ENCODE data around the gene RELN. TPM values are rescaled to one million over a fixed set of nuclear protein-coding genes. Genes with fewer than 3 reads are reported as not detected.

Gene RELN
- total and polyA plus RNA-seq, 2 experiments from 2014 or later, result 3.9 to 22.0 TPM

DNA sequence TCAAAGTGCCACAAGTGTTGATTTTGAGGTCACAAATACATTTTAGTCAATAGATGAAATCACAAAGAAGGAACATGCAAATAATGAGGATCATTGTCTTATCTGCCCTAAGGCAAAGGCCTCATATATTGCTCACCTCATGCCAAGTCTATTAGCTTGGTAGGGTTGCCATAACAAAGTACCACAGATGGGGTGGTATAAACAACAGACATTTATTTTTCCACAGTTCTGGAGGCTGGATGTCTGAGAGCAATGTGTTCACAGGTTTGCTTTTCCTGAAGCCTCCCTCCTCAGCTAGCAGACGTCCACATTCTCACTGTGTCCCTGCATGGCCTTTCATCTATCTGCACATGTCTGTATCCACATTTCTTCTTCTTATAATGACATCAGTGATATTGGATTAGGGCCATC, 59.6 kb downstream of the RELN start:
- TF ChIP-seq, protein P1, sequence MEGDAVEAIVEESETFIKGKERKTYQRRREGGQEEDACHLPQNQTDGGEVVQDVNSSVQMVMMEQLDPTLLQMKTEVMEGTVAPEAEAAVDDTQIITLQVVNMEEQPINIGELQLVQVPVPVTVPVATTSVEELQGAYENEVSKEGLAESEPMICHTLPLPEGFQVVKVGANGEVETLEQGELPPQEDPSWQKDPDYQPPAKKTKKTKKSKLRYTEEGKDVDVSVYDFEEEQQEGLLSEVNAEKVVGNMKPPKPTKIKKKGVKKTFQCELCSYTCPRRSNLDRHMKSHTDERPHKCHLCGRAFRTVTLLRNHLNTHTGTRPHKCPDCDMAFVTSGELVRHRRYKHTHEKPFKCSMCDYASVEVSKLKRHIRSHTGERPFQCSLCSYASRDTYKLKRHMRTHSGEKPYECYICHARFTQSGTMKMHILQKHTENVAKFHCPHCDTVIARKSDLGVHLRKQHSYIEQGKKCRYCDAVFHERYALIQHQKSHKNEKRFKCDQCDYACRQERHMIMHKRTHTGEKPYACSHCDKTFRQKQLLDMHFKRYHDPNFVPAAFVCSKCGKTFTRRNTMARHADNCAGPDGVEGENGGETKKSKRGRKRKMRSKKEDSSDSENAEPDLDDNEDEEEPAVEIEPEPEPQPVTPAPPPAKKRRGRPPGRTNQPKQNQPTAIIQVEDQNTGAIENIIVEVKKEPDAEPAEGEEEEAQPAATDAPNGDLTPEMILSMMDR (IDR thresholded peaks at IDR 0.05; ENCODE audit: poor library complexity), result no peak
- no peak for TF ChIP-seq EZH2 (IDR thresholded peaks at IDR 0.05; ENCODE audit: borderline replicate concordance)
- TF ChIP-seq EZH2phosphoT487 (IDR thresholded peaks at IDR 0.05; ENCODE audit: low read depth, severe bottlenecking, unreplicated experiment), result no peak
- no peaks in the 10 kb centered on the region for H4K20me1 ChIP-seq (ENCODE audit: insufficient read depth, poor library complexity, severe bottlenecking)
- H3K9me2 ChIP-seq (replicated peaks; ENCODE audit: insufficient read depth), result no peaks in the 10 kb centered on the region
- H3K36me3 ChIP-seq (replicated peaks; ENCODE audit: insufficient read depth, low read depth), result no peaks in the 10 kb centered on the region
- H3K4me3 ChIP-seq, result no peak overlapping the region
- H3K79me2 ChIP-seq, result no peaks in the 10 kb centered on the region
- H3K4me2 ChIP-seq, result no peak overlapping the region
- 86% methylated on average over 1 of the region's 1 CpG for WGBS (ENCODE audit: low lambda C conversion rate, missing lambda C conversion rate)
- no peak for DNase-seq (ENCODE audit: low spot score)
- no peaks in the 10 kb centered on the region for H3K9me3 ChIP-seq (ENCODE audit: low read depth)
- H2AFZ ChIP-seq, result no peak overlapping the region
- no peak overlapping the region for H3K27ac ChIP-seq
- H3K4me1 ChIP-seq (ENCODE audit: insufficient read depth), result no peaks in the 10 kb centered on the region
- no peaks in the 10 kb centered on the region for H3K27me3 ChIP-seq

DNA sequence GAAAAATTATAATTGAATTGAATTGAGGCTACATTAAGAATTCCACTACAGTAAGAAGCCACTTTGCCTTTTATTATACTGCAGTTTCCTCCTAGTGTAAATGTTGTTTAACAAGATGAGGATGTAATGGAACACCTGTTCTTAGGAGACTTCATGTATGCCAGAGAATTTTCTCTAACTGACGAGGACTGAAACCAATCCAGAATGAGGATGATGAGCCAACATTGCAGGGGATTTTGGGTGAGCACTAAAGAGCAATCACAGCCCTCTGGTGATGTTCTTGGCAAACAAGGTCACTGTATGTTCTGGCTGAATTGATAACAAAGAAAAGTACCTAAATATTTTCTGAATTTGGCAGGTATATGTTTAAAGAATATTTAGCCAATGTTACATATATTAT, 60.9 kb downstream of the RELN start:
- Histone ChIP-seq H3K4me3 (no peak overlapping the region), H2AFZ (no peak overlapping the region), H3K36me3 (replicated peaks; ENCODE audit: insufficient read depth, low read depth) (no peaks in the 10 kb centered on the region), H3K4me2 (no peak overlapping the region), H3K9me3 (ENCODE audit: low read depth) (no peaks in the 10 kb centered on the region), H3K79me2 (no peaks in the 10 kb centered on the region), H3K9me2 (replicated peaks; ENCODE audit: insufficient read depth) (no peaks in the 10 kb centered on the region), H3K27me3 (no peaks in the 10 kb centered on the region), H3K4me1 (ENCODE audit: insufficient read depth) (no peaks in the 10 kb centered on the region), H3K27ac (no peak overlapping the region), H4K20me1 (ENCODE audit: insufficient read depth, poor library complexity, severe bottlenecking) (no peaks in the 10 kb centered on the region)
- 84% methylated on average over 1 of the region's 1 CpG for whole genome bisulfite sequencing (ENCODE audit: low lambda C conversion rate, missing lambda C conversion rate)
- DNase-seq (ENCODE audit: low spot score), result no peak
- TF ChIP-seq EZH2phosphoT487 (IDR thresholded peaks at IDR 0.05; ENCODE audit: low read depth, severe bottlenecking, unreplicated experiment), result no peak
- TF ChIP-seq, protein P1 (IDR thresholded peaks at IDR 0.05; ENCODE audit: poor library complexity), result no peak
- no peak for TF ChIP-seq EZH2 (IDR thresholded peaks at IDR 0.05; ENCODE audit: borderline replicate concordance)

DNA sequence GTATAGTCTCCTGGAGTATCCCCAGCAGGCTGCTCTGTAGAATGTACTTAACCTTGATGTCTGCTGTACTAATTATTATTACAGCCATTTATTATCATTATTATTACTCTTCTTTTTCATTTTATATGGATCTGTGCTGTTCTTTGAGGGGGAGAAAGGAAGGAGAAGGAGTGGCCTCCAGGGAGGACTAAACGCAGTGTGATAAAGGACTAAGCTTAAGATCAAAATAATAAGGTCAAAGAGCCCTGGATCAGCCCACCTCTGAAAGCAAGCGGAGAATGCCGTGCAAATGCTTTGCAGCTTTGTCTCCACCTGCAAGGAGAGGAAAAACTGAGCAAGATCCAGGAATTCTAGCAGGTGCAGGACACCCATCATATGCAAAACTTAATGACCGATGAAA, 65.3 kb downstream of the RELN start:
- 83% methylated on average over 4 of the region's 4 CpGs for WGBS (ENCODE audit: low lambda C conversion rate, missing lambda C conversion rate)
- H2AFZ ChIP-seq, result no peak overlapping the region

More for the DNA sequence above, 65.3 kb downstream of the RELN start:
- Histone ChIP-seq H3K4me3 (no peak overlapping the region), H3K79me2 (no peaks in the 10 kb centered on the region), H3K27ac (no peak overlapping the region), H3K27me3 (no peaks in the 10 kb centered on the region), H3K4me1 (ENCODE audit: insufficient read depth) (no peaks in the 10 kb centered on the region), H3K9me3 (ENCODE audit: low read depth) (no peaks in the 10 kb centered on the region), H3K36me3 (replicated peaks; ENCODE audit: insufficient read depth, low read depth) (no peaks in the 10 kb centered on the region), H3K4me2 (no peak overlapping the region), H3K9me2 (replicated peaks; ENCODE audit: insufficient read depth) (no peaks in the 10 kb centered on the region), H4K20me1 (ENCODE audit: insufficient read depth, poor library complexity, severe bottlenecking) (no peaks in the 10 kb centered on the region)
- TF ChIP-seq, protein P1 (IDR thresholded peaks at IDR 0.05; ENCODE audit: poor library complexity), result no peak
- TF ChIP-seq EZH2 (IDR thresholded peaks at IDR 0.05; ENCODE audit: borderline replicate concordance) (no peak), EZH2phosphoT487 (IDR thresholded peaks at IDR 0.05; ENCODE audit: low read depth, severe bottlenecking, unreplicated experiment) (no peak)
- DNase-seq (ENCODE audit: low spot score), result no peak

Data from hepatocyte (in vitro differentiated cells).